NT2/D1 (cell line): Measurements from ENCODE around the gene GHRH.

Source experiments
- SUZ12 ChIP-seq: IDR thresholded peaks from 2 replicates; pipeline ENCODE4 v1.6.1; 2011; ENCODE audit not compliant: insufficient read length, insufficient read depth; ENCODE audit errors: extremely low read depth
- YY1 ChIP-seq: IDR thresholded peaks from 2 replicates; pipeline ENCODE4 v1.6.1; 2011; ENCODE audit not compliant: insufficient read length, insufficient read depth
- ZNF274 ChIP-seq: IDR thresholded peaks from 2 replicates; pipeline ENCODE4 v1.6.1; 2011; ENCODE audit warnings: mild to moderate bottlenecking, low read depth, low read length

DNA sequence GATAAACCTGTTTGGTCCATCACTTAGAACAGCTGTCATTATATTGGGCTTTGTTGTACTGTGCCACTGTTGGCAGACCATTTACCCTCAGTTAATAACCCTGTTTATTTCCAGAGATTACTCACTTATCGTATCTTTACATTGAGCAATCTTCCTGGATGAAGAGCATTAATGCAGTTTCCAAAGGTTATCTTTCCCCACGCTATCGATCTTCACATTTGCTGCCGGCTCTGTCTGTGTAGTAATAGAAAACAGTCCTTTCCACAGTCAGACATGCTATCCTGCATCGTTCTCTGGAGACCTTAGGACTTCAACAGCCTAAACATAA is 27.4 kb downstream of the GHRH start:
- TF ChIP-seq SUZ12 (no peak), YY1 (no peak), ZNF274 (no peak)
